MM.1S (cell line): Measurements from ENCODE around the gene MAP3K7CL.

Experiments used
- DNase-seq: peaks from one replicate; pipeline ENCODE4 v3.0.0-alpha.2; 2015
- H2AFZ ChIP-seq: fragments of 300-600 bp; sonication (generic); 2 replicates; pipeline ENCODE4 v1.6.0; 2016; ENCODE audit warnings: antibody characterized with exemption, low read length
- H3F3A ChIP-seq: fragments of 300-600 bp; sonication (generic); 2 replicates; pipeline ENCODE4 v1.6.1; 2016; ENCODE audit warnings: mild to moderate bottlenecking, antibody characterized with exemption, low read length, moderate library complexity, mixed read lengths; ENCODE audit not compliant: insufficient read depth
- H3K27ac ChIP-seq: fragments of 300-600 bp; sonication (generic); 2 replicates; pipeline ENCODE4 v1.5.1; 2016; ENCODE audit warnings: mild to moderate bottlenecking, low read length
- H3K27me3 ChIP-seq: fragments of 300-600 bp; sonication (generic); replicated peaks from 2 replicates; pipeline ENCODE4 v1.6.0; 2016; ENCODE audit warnings: low read length; ENCODE audit not compliant: insufficient read depth
- H3K36me3 ChIP-seq: fragments of 300-600 bp; sonication (generic); replicated peaks from 2 replicates; pipeline ENCODE4 v1.6.1; 2016; ENCODE audit warnings: mild to moderate bottlenecking, low read length, mixed read lengths; ENCODE audit not compliant: insufficient read depth
- H3K4me1 ChIP-seq: fragments of 300-600 bp; sonication (generic); 2 replicates; pipeline ENCODE4 v1.6.1; 2016; ENCODE audit warnings: low read length, mixed read lengths
- H3K4me2 ChIP-seq: fragments of 300-600 bp; sonication (generic); 2 replicates; pipeline ENCODE4 v1.6.0; 2016; ENCODE audit warnings: low read depth, low read length
- H3K4me3 ChIP-seq: fragments of 300-600 bp; sonication (generic); 2 replicates; pipeline ENCODE4 v1.5.1; 2016; ENCODE audit warnings: low read length, mixed read lengths
- H3K79me2 ChIP-seq: fragments of 300-600 bp; sonication (generic); 2 replicates; pipeline ENCODE4 v1.6.1; 2016; ENCODE audit warnings: mixed run types, low read length, mixed read lengths
- H3K9ac ChIP-seq: fragments of 300-600 bp; sonication (generic); 2 replicates; pipeline ENCODE4 v1.6.1; 2016; ENCODE audit warnings: low read length, mixed read lengths
- H3K9me2 ChIP-seq: fragments of 300-600 bp; sonication (generic); replicated peaks from 2 replicates; pipeline ENCODE4 v1.6.1; 2016; ENCODE audit warnings: mild to moderate bottlenecking, low read length, mixed read lengths; ENCODE audit not compliant: insufficient read depth
- H3K9me3 ChIP-seq: fragments of 300-600 bp; sonication (generic); replicated peaks from 2 replicates; pipeline ENCODE4 v1.6.1; 2016; ENCODE audit warnings: mild to moderate bottlenecking, low read length, mixed read lengths; ENCODE audit not compliant: insufficient read depth
- H4K20me1 ChIP-seq: fragments of 300-600 bp; sonication (generic); 2 replicates; pipeline ENCODE4 v1.6.1; 2016; ENCODE audit warnings: mild to moderate bottlenecking, low read length, moderate library complexity, mixed read lengths; ENCODE audit not compliant: insufficient read depth
- CTCF ChIP-seq: fragments of 300-600 bp; sonication (generic); IDR thresholded peaks from 2 replicates; pipeline ENCODE4 v1.5.1; 2016; ENCODE audit warnings: antibody characterized with exemption, low read length, mixed read lengths
- EZH2 ChIP-seq: fragments of 300-600 bp; sonication (generic); optimal IDR thresholded peaks from 2 replicates; pipeline ENCODE3; 2017; ENCODE audit warnings: low read depth, mild to moderate bottlenecking, antibody characterized with exemption, low read length, mixed read lengths
- EZH2phosphoT487 ChIP-seq: fragments of 300-600 bp; sonication (generic); IDR thresholded peaks from 2 replicates; pipeline ENCODE4 v1.6.1; 2018; ENCODE audit warnings: antibody characterized with exemption, low read length

Gene MAP3K7CL

GRCh38 chr21:29114765-29115500, 15.5 kb upstream of the MAP3K7CL start:
- Histone ChIP-seq H3K27me3 (no peaks in the 10 kb centered on the region), H3F3A (peaks cover 9% of the 10 kb centered on the region), H3K4me1 (peaks cover 8% of the 10 kb centered on the region), H3K4me2 (no peak overlapping the region), H2AFZ (no peak overlapping the region), H3K9me3 (no peaks in the 10 kb centered on the region), H3K9ac (no peak overlapping the region), H3K36me3 (no peaks in the 10 kb centered on the region), H3K4me3 (no peak overlapping the region), H3K27ac (no peak overlapping the region), H3K79me2 (no peaks in the 10 kb centered on the region), H3K9me2 (no peaks in the 10 kb centered on the region), H4K20me1 (no peaks in the 10 kb centered on the region)
- no peak for TF ChIP-seq EZH2
- TF ChIP-seq CTCF, result no peak
- no peak for TF ChIP-seq EZH2phosphoT487
- DNase-seq, result no peak

- no peaks in the 10 kb centered on the region for H3K79me2 ChIP-seq
- H2AFZ ChIP-seq, result no peak overlapping the region
- H3F3A ChIP-seq, result peaks cover 9% of the 10 kb centered on the region
- DNase-seq, result no peak
- no peak overlapping the region for H3K9ac ChIP-seq
- H3K4me1 ChIP-seq, result peaks cover 8% of the 10 kb centered on the region
- H3K4me2 ChIP-seq, result no peak overlapping the region
- no peaks in the 10 kb centered on the region for H3K27me3 ChIP-seq
- no peaks in the 10 kb centered on the region for H3K9me3 ChIP-seq
- H3K36me3 ChIP-seq, result no peaks in the 10 kb centered on the region
- H3K27ac ChIP-seq, result no peak overlapping the region
- H4K20me1 ChIP-seq, result no peaks in the 10 kb centered on the region
- no peak overlapping the region for H3K4me3 ChIP-seq
- TF ChIP-seq CTCF, result no peak
- no peak for TF ChIP-seq EZH2
- TF ChIP-seq EZH2phosphoT487, result no peak
- H3K9me2 ChIP-seq, result no peaks in the 10 kb centered on the region
Measured at GRCh38 chr21:29115899-29116298, 14.5 kb upstream of the MAP3K7CL start.

- Histone ChIP-seq H3F3A (peaks cover 11% of the 10 kb centered on the region), H3K4me1 (peaks cover 8% of the 10 kb centered on the region), H3K4me2 (peak overlapping the region; percentile 42), H3K27ac (peak overlapping the region; percentile 40; the same call in 1 of the 2 replicates), H3K4me3 (peak overlapping the region; percentile 10; the same call in 1 of the 2 replicates), H3K27me3 (no peaks in the 10 kb centered on the region), H3K36me3 (no peaks in the 10 kb centered on the region), H2AFZ (peak overlapping the region; percentile 35; the same call in 1 of the 2 replicates), H3K79me2 (no peaks in the 10 kb centered on the region), H3K9ac (peak overlapping the region; percentile 6; the same call in 1 of the 2 replicates), H4K20me1 (no peaks in the 10 kb centered on the region), H3K9me2 (no peaks in the 10 kb centered on the region), H3K9me3 (no peaks in the 10 kb centered on the region)
- peak; percentile 48 for DNase-seq
- no peak for TF ChIP-seq EZH2phosphoT487
Measured at GRCh38 chr21:29117372-29117955, 13.0 kb upstream of the MAP3K7CL start.

- H3K4me2 ChIP-seq, result no peak overlapping the region
- no peaks in the 10 kb centered on the region for H3K9me3 ChIP-seq
- H3K4me3 ChIP-seq, result no peak overlapping the region
- H3K27ac ChIP-seq, result no peak overlapping the region
- H3K79me2 ChIP-seq, result no peaks in the 10 kb centered on the region
- H3K9ac ChIP-seq, result no peak overlapping the region
- H3K9me2 ChIP-seq, result no peaks in the 10 kb centered on the region
- no peaks in the 10 kb centered on the region for H4K20me1 ChIP-seq
- H3K4me1 ChIP-seq, result peaks cover 15% of the 10 kb centered on the region
- H2AFZ ChIP-seq, result no peak overlapping the region
- H3F3A ChIP-seq, result peaks cover 11% of the 10 kb centered on the region
- no peak for TF ChIP-seq EZH2
- no peak for TF ChIP-seq EZH2phosphoT487
- H3K36me3 ChIP-seq, result no peaks in the 10 kb centered on the region
- H3K27me3 ChIP-seq, result no peaks in the 10 kb centered on the region
- DNase-seq, result no peak
Measured at GRCh38 chr21:29121759-29122158, 8.7 kb upstream of the MAP3K7CL start.
